Mesenchymal stem cell (in vitro differentiated cells and primary cell): ENCODE measurements around the gene SATB2.

Experiments used
- DNase-seq: peaks from one replicate; pipeline ENCODE4 v3.0.0-alpha.2; 2013
- H2AFZ ChIP-seq: one replicate; pipeline ENCODE4 v1.6.1; 2013; ENCODE audit warnings: low read depth, mild to moderate bottlenecking, control low read depth, inconsistent platforms, low read length, moderate library complexity
- H2AK5ac ChIP-seq: 2 replicates; pipeline ENCODE4 v1.6.1; 2013; ENCODE audit warnings: low read length, moderate library complexity, mild to moderate bottlenecking, inconsistent platforms; ENCODE audit not compliant: severe bottlenecking
- H2BK120ac ChIP-seq: one replicate; pipeline ENCODE4 v1.6.1; 2013; ENCODE audit warnings: low read depth, mild to moderate bottlenecking, inconsistent platforms, low read length, moderate library complexity
- H2BK12ac ChIP-seq, 2 experiments: one replicate each; pipeline ENCODE4 v1.6.1; 2013; ENCODE audit warnings: inconsistent platforms in 2 of 2, low read length in 2 of 2, mild to moderate bottlenecking in 2 of 2, moderate library complexity in 2 of 2, control low read depth in 1 of 2
- H2BK15ac ChIP-seq: one replicate; pipeline ENCODE4 v1.6.1; 2013; ENCODE audit warnings: mild to moderate bottlenecking, low read depth, inconsistent platforms; ENCODE audit not compliant: poor library complexity, severe bottlenecking
- H2BK5ac ChIP-seq: 2 replicates; pipeline ENCODE4 v1.6.1; 2013; ENCODE audit warnings: low read depth, mild to moderate bottlenecking, low read length, control low read depth, inconsistent platforms; ENCODE audit not compliant: poor library complexity, severe bottlenecking
- H3K14ac ChIP-seq, 2 experiments: one replicate each; pipeline ENCODE4 v1.6.1; 2013; ENCODE audit warnings: inconsistent platforms in 2 of 2, low read length in 2 of 2, control low read depth in 1 of 2, mild to moderate bottlenecking in 1 of 2, moderate library complexity in 1 of 2
- H3K18ac ChIP-seq, 2 experiments: one replicate each; pipeline ENCODE4 v1.6.1; 2013; ENCODE audit warnings: inconsistent platforms in 2 of 2, low read length in 2 of 2, control low read depth in 1 of 2, low read depth in 1 of 2, mild to moderate bottlenecking in 1 of 2
- H3K23ac ChIP-seq, 2 experiments: one replicate each; pipeline ENCODE4 v1.6.1; 2013; ENCODE audit warnings: inconsistent platforms in 2 of 2, low read length in 2 of 2, mild to moderate bottlenecking in 2 of 2, moderate library complexity in 2 of 2, control low read depth in 1 of 2
- H3K27ac ChIP-seq: 2 replicates; pipeline ENCODE4 v1.5.1; 2013; ENCODE audit warnings: mild to moderate bottlenecking, moderate library complexity, low read length, control low read depth, inconsistent platforms; ENCODE audit not compliant: poor library complexity, severe bottlenecking
- H3K27me3 ChIP-seq, 2 experiments: 2 replicates each; pipeline versions ENCODE4 v1.6.1 to v1.7.0; 2013; ENCODE audit warnings: low read length in 2 of 2, mild to moderate bottlenecking in 2 of 2, moderate library complexity in 2 of 2, control low read depth in 1 of 2, inconsistent platforms in 1 of 2; ENCODE audit not compliant: control insufficient read depth in 1 of 2, insufficient read depth in 1 of 2
- H3K36me3 ChIP-seq, 2 experiments: 2 replicates each; pipeline versions ENCODE4 v1.6.1 to v1.7.0; 2013; ENCODE audit warnings: low read length in 2 of 2, control low read depth in 1 of 2, inconsistent platforms in 1 of 2, low read depth in 1 of 2, mild to moderate bottlenecking in 1 of 2; ENCODE audit not compliant: insufficient read depth in 2 of 2, control insufficient read depth in 1 of 2
- H3K4ac ChIP-seq, 2 experiments: one replicate each; pipeline ENCODE4 v1.6.1; 2013; ENCODE audit warnings: inconsistent platforms in 2 of 2, low read length in 2 of 2, mild to moderate bottlenecking in 2 of 2, moderate library complexity in 2 of 2, control low read depth in 1 of 2, low read depth in 1 of 2
- H3K4me1 ChIP-seq: 2 replicates; pipeline ENCODE4 v1.6.1; 2013; ENCODE audit warnings: low read depth, low read length, control low read depth; ENCODE audit not compliant: control insufficient read depth, insufficient read depth
- H3K4me2 ChIP-seq: 2 replicates; pipeline ENCODE4 v1.6.1; 2013; ENCODE audit warnings: low read length, mild to moderate bottlenecking, inconsistent platforms; ENCODE audit not compliant: poor library complexity, severe bottlenecking
- H3K4me3 ChIP-seq, 2 experiments: 2 replicates each; pipeline versions ENCODE4 v1.5.1 to v1.7.0; 2013; ENCODE audit warnings: low read length in 2 of 2, mild to moderate bottlenecking in 2 of 2, control low read depth in 1 of 2, low read depth in 1 of 2; ENCODE audit not compliant: insufficient read depth in 1 of 2
- H3K79me1 ChIP-seq: replicated peaks from 2 replicates; pipeline ENCODE4 v1.6.1; 2013; ENCODE audit warnings: mild to moderate bottlenecking, control low read depth, low read length, inconsistent platforms; ENCODE audit not compliant: poor library complexity, severe bottlenecking
- H3K9ac ChIP-seq: 2 replicates; pipeline ENCODE4 v1.7.0; 2013; ENCODE audit warnings: mild to moderate bottlenecking, low read length, moderate library complexity
- H3K9me3 ChIP-seq: 2 replicates; pipeline ENCODE4 v1.7.0; 2013; ENCODE audit warnings: mild to moderate bottlenecking, low read length; ENCODE audit not compliant: control insufficient read depth
- H4K8ac ChIP-seq: one replicate; pipeline ENCODE4 v1.6.1; 2013; ENCODE audit warnings: inconsistent platforms, mild to moderate bottlenecking, low read length, moderate library complexity
- H4K91ac ChIP-seq: one replicate; pipeline ENCODE4 v1.6.1; 2013; ENCODE audit warnings: mild to moderate bottlenecking, low read length, inconsistent platforms
- WGBS: methylation state at CpG from one replicate; pipeline ENCODE4 v1.1.7; 2013; ENCODE audit warnings: mixed read lengths; 5-methylcytosine and 5-hydroxymethylcytosine counted together

The SATB2 gene

DNA sequence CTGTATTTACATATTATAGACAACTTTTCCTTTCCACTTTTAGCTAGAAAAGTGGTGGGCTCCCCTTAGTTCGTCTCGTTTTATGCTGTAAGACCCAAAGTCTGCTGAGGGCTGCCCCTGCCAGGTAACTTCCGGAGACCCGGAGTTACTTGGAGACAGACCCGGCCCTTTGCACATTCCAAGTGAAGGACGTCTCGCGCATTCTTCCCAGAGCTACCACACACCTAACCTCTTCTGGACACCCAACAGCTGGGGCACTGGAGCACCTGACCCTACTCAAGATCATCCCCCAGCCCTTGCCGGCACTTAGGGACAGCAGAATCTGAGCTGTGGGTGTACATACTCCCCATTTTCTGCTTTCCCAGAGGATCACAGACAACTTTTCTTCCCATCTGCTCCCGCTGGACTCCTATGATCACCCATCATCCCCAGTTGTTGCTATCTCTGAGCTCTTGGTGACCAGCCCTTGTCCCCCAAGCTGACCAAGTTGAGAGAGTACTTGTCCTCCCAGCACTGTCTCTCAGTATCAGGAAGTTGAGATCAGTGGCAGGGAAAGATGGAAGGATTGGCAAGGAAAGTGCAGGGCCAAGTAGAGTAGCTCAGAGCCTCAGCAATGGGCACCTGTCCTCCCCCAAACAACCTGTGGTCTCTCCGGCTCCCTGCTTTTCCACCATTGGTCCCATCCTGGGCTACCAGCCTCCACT lies 8.4 kb upstream of the SATB2 start:
- Histone ChIP-seq H2BK12ac (no peak overlapping the region), H3K4me2 (no peak overlapping the region), H3K79me1 (no peaks in the 10 kb centered on the region), H2AFZ (no peak overlapping the region), H2BK15ac (no peak overlapping the region), H3K36me3 (peaks cover 0 to 3% of the 10 kb centered on the region in 2 experiments), H3K14ac (no peak overlapping the region), H3K18ac (no peak overlapping the region), H2BK5ac (no peak overlapping the region), H3K4ac (no peak overlapping the region), H3K23ac (no peak overlapping the region), H3K27me3 (peaks cover 77 to 95% of the 10 kb centered on the region in 2 experiments), H3K4me1 (peaks cover 42% of the 10 kb centered on the region), H3K27ac (no peak overlapping the region), H3K9ac (no peak overlapping the region), H2AK5ac (no peak overlapping the region), H4K8ac (no peak overlapping the region), H2BK120ac (no peak overlapping the region), H3K4me3 (no peak overlapping the region), H3K9me3 (no peaks in the 10 kb centered on the region), H4K91ac (no peak overlapping the region)
- DNase-seq, result no peak
- 4% methylated on average over 11 of the region's 11 CpGs for WGBS

DNA sequence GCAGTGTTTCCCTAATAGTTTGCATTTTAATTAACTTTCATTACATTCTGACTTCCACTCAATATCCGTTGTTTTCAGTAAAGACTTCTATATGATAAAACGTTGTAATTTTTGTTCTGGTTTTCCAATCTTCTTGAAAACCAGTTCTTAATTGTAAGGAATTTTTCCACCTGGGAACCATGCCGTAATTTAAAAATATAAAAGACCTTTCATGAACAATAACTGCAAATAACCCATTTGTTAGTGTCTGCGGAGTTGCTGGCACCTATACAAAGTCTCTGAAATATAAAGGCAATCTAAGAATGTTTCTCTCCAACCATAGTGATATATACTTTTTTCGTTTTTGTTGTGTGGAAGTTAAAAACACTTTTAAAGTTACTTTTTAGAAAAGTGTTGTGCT lies 7.7 kb upstream of the SATB2 start:
- Histone ChIP-seq H2BK12ac (no peak overlapping the region), H2BK120ac (no peak overlapping the region), H4K8ac (no peak overlapping the region), H2AFZ (no peak overlapping the region), H3K18ac (no peak overlapping the region), H2BK15ac (no peak overlapping the region), H3K27ac (no peak overlapping the region), H3K27me3 (peaks cover 69 to 88% of the 10 kb centered on the region in 2 experiments), H3K23ac (no peak overlapping the region), H4K91ac (no peak overlapping the region), H2AK5ac (no peak overlapping the region), H3K14ac (no peak overlapping the region), H3K79me1 (no peaks in the 10 kb centered on the region), H3K4ac (no peak overlapping the region), H3K4me2 (no peak overlapping the region), H3K9ac (no peak overlapping the region), H3K9me3 (no peaks in the 10 kb centered on the region), H3K4me3 (no peak overlapping the region), H3K4me1 (peaks cover 36% of the 10 kb centered on the region), H2BK5ac (no peak overlapping the region), H3K36me3 (peaks cover 0 to 3% of the 10 kb centered on the region in 2 experiments)
- DNase-seq, result no peak
- 0% methylated on average over 1 of the region's 5 CpGs for WGBS

DNA sequence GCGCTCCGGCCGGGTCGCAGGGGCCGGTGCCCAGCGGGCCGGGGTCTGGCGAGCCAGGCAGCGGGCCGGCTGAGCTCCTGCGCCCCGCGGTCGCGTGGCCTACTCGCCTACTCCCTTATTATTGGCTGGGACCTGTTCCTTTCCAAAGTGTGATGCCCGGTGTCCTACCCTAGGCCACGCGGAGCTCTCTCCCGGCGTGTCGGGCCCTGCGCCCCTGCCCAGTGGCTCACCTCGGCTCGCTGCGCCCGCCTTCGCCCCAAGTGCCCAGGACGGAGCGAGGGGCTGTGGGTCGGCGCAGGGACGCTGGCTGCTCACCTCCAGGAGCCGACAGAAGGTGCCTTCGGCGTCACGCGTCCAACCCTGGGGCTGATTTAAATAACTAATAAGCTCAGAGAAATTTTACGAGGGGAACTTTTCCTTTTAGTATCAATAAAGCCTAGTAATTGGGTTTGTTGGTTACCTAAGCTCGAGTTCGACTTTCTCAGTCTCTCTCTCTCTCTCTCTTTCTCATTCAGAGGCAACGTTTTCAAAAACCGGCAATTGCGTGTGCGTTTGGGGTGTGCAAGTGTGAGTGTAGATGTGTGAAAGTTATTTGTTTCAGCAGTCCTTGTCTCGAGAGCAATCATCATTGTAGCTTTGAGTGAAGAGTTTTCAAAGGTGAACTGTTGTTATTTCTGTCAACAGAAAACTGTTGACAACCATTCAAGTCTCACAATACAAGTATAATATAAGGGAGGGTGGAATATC lies 7.0 kb upstream of the SATB2 start:
- Histone ChIP-seq H2BK15ac (no peak overlapping the region), H3K79me1 (no peaks in the 10 kb centered on the region), H3K9me3 (no peaks in the 10 kb centered on the region), H2AFZ (no peak overlapping the region), H2BK5ac (no peak overlapping the region), H3K36me3 (peaks cover 0 to 3% of the 10 kb centered on the region in 2 experiments), H3K27ac (no peak overlapping the region), H4K91ac (no peak overlapping the region), H3K27me3 (peaks cover 63 to 87% of the 10 kb centered on the region in 2 experiments), H3K4me2 (peak overlapping the region; percentile 21), H3K14ac (no peak overlapping the region), H3K4me3 (peak overlapping the region; percentile 35 to 77), H2AK5ac (no peak overlapping the region), H2BK120ac (no peak overlapping the region), H3K4ac (no peak overlapping the region), H3K9ac (peak overlapping the region; percentile 74), H3K18ac (no peak overlapping the region), H2BK12ac (no peak overlapping the region), H3K4me1 (peaks cover 35% of the 10 kb centered on the region), H3K23ac (peak overlapping the region in 1 of 2 experiments; percentile 27), H4K8ac (no peak overlapping the region)
- WGBS, result 3% methylated on average over 34 of the region's 46 CpGs
- DNase-seq, result no peak
